ENCODE results near the gene RIBC2. TPM values are rescaled to one million over a fixed set of nuclear protein-coding genes. Genes with fewer than 3 reads are reported as not detected.

The RIBC2 gene
- total and polyA plus RNA-seq, 2 of the 4 experiments (the other 2 are of a cell fraction) = 0.29 to 0.36 TPM

DNA sequence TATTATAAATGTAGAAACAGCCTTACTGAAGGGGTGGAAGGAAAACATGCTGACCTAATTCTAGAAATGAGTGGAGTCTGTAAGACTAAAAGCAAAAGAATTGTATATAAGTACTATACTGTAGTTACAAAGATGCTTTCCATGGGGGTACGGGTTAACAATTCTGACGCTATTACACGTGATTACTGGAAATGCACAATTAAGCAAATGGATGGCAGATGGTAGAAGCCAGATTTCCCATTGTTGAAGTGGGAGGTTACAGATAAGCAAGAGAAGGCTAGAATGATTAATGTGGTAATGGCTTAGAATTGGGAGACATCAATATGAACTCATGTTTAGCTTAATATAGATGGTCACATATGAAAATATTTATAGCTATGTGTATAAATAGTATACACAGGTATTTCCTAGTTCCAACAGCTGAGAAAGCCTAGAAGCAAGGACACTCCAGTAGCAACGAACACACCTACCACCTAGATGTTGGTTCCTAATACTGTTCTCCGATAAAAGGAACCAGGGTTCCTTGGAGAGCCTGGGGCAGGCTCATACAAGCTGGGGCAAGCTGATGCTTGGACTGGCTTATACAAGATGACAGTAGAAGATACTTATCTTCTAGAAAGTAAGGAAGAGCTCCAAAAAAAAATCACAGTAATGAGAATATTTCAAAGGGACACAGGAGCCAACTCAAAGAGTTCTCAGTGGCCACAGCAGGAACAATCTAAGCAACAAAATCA lies 13.6 kb upstream of the RIBC2 start:
- no peak overlapping the region for H2BK120ac ChIP-seq (ENCODE audit: low read depth, low read length)
- H3K4ac ChIP-seq (ENCODE audit: low read depth, low read length) = no peak overlapping the region
- H4K20me1 ChIP-seq (ENCODE audit: insufficient read depth, low read length) = no peaks in the 10 kb centered on the region
- H3K4me1 ChIP-seq (ENCODE audit: control insufficient read depth, insufficient read depth, low read length) = no peaks in the 10 kb centered on the region
- H3K9me3 ChIP-seq (ENCODE audit: control insufficient read depth, insufficient read depth, low read length) = no peaks in the 10 kb centered on the region
- H3K23ac ChIP-seq (ENCODE audit: low read depth, low read length) = no peak overlapping the region
- H3K56ac ChIP-seq (ENCODE audit: extremely low read depth, insufficient read depth, low read length) = no peak overlapping the region
- H3K4me2 ChIP-seq (ENCODE audit: low read depth, low read length) = no peak overlapping the region
- no peak overlapping the region for H4K91ac ChIP-seq (ENCODE audit: insufficient read depth, low read depth, low read length)
- H3K9me1 ChIP-seq (ENCODE audit: insufficient read depth, low read length) = no peaks in the 10 kb centered on the region
- dilution Hi-C loops (cut with HindIII; ENCODE audit: low sequenced_read_pairs, unreplicated experiment) = no loop called here
- no peak overlapping the region for H2AK5ac ChIP-seq (ENCODE audit: low read depth, low read length)
- WGBS, 2 experiments (ENCODE audit: extremely low coverage in 2 of 2, insufficient read length in 1 of 2) = no CpG with 5 or more reads among the region's 5 CpGs
- H2BK15ac ChIP-seq (ENCODE audit: low read depth, low read length) = no peak overlapping the region
- DNase-seq (no peak), ATAC-seq (ENCODE audit: low read depth) (no peak)
- no peak overlapping the region for H4K5ac ChIP-seq (ENCODE audit: low read depth, low read length)
- H3K79me1 ChIP-seq (ENCODE audit: low read depth in 1 of 2, low read length in 2 of 2) = no peaks in the 10 kb centered on the region
- H2AFZ ChIP-seq (replicated peaks; ENCODE audit: low read length, poor library complexity) = no peak overlapping the region
- H2AK9ac ChIP-seq (replicated peaks; ENCODE audit: low read depth, low read length, poor library complexity) = no peak overlapping the region
- no peak overlapping the region for H3K9ac ChIP-seq (ENCODE audit: low read depth, low read length)
- in situ Hi-C loops (cut with MboI; ENCODE audit: low sequenced_read_pairs) = no loop called here
- intact Hi-C loops (cut with micrococcal nuclease) = loop anchor here (5.0 kb wide), 1 partner anchor 43 kb away; no protein-coding TSS in a partner anchor
- BruUV-seq (replicated peaks) = no TSS peak
- no peak overlapping the region for H3K4me3 ChIP-seq (ENCODE audit: insufficient read depth, low read depth, low read length)
- CTCF ChIA-PET = no interaction called here
- H3K27me3 ChIP-seq (ENCODE audit: control insufficient read depth, insufficient read depth, low read length) = peaks cover 27% of the 10 kb centered on the region
- TF ChIP-seq, protein P1, sequence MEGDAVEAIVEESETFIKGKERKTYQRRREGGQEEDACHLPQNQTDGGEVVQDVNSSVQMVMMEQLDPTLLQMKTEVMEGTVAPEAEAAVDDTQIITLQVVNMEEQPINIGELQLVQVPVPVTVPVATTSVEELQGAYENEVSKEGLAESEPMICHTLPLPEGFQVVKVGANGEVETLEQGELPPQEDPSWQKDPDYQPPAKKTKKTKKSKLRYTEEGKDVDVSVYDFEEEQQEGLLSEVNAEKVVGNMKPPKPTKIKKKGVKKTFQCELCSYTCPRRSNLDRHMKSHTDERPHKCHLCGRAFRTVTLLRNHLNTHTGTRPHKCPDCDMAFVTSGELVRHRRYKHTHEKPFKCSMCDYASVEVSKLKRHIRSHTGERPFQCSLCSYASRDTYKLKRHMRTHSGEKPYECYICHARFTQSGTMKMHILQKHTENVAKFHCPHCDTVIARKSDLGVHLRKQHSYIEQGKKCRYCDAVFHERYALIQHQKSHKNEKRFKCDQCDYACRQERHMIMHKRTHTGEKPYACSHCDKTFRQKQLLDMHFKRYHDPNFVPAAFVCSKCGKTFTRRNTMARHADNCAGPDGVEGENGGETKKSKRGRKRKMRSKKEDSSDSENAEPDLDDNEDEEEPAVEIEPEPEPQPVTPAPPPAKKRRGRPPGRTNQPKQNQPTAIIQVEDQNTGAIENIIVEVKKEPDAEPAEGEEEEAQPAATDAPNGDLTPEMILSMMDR (conservative IDR thresholded peaks at IDR 0.05; ENCODE audit: low read depth, low read length) = no peak
- TF ChIP-seq BHLHE40 (IDR thresholded peaks at IDR 0.05; ENCODE audit: low read depth, low read length) = no peak
- TF ChIP-seq CEBPB (IDR thresholded peaks at IDR 0.05; ENCODE audit: low read depth, low read length) = no peak
- TF ChIP-seq RCOR1 (IDR thresholded peaks at IDR 0.05; ENCODE audit: insufficient replicate concordance, low read length) = no peak
- no peak for TF ChIP-seq FOS (IDR thresholded peaks at IDR 0.05; ENCODE audit: low read depth, low read length)
- no peak for TF ChIP-seq RAD21 (IDR thresholded peaks at IDR 0.05; ENCODE audit: low read length)
- no peak for TF ChIP-seq MXI1 (IDR thresholded peaks at IDR 0.05; ENCODE audit: borderline replicate concordance, low read depth, low read length)
- TF ChIP-seq CHD1 (IDR thresholded peaks at IDR 0.05; ENCODE audit: low read depth, low read length) = no peak
- TF ChIP-seq, protein P2, sequence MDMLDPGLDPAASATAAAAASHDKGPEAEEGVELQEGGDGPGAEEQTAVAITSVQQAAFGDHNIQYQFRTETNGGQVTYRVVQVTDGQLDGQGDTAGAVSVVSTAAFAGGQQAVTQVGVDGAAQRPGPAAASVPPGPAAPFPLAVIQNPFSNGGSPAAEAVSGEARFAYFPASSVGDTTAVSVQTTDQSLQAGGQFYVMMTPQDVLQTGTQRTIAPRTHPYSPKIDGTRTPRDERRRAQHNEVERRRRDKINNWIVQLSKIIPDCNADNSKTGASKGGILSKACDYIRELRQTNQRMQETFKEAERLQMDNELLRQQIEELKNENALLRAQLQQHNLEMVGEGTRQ (IDR thresholded peaks at IDR 0.05; ENCODE audit: low read depth, low read length) = no peak
- H3K18ac ChIP-seq (ENCODE audit: low read depth, low read length) = no peak overlapping the region
- no peak overlapping the region for H3K14ac ChIP-seq (replicated peaks; ENCODE audit: low read depth, low read length)
- no peak overlapping the region for H4K8ac ChIP-seq (ENCODE audit: low read depth in 2 of 2, low read length in 2 of 2)
- no peak overlapping the region for H2BK5ac ChIP-seq (ENCODE audit: low read depth, low read length, poor library complexity, severe bottlenecking)
- POLR2A ChIA-PET (ENCODE audit: unreplicated experiment) = no interaction called here
- H2BK20ac ChIP-seq (ENCODE audit: low read depth, low read length) = no peak overlapping the region
- no peaks in the 10 kb centered on the region for H3K36me3 ChIP-seq (ENCODE audit: control insufficient read depth, insufficient read depth, low read length)
- no peak overlapping the region for H3K27ac ChIP-seq (ENCODE audit: insufficient read depth, low read length)

Data from IMR-90 (cell line).